Measurements from ENCODE around the gene CAPN11. TPM values are rescaled to one million over a fixed set of nuclear protein-coding genes. Genes with fewer than 3 reads are reported as not detected.

CAPN11 gene
- total RNA-seq, 1 experiment from 2014 or later, result not detected

DNA sequence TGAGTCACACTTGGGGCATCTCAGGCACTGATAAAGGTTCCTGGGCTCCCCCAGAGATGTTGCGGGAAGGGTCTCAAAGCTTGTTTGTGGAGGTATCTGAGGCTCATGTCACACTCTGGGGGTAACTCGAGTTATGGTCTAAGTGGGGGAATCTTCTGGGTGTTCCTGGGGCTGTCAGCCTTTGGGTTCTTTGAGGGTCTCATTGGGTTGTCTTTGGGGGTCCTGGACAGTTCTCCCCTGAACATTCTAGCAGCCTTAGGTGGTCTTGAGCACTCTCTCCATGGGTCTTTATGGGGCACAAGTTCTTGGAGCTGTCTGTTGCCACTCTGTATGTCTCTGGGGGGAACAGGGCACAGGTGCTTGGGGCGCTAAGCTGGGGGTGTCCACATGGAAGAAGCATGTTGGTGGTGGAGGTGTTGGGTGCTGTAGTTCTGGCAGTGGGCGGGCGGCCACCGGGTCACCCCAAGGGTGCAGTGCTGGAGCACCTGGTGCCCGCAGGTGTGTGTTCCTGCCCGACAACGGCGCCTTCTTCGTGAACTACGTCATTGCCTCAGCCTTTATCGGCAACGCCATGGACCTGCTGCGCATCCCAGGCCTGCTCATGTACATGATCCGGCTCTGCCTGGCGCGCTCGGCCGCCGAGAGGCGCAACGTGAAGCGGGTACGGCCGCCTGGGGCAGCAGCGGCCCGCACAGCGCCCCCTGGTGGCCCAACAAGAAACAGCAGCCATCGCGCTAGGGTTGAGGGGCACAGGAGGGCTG, 7.1 kb upstream of the CAPN11 start:
- no peak overlapping the region for H2AFZ ChIP-seq (ENCODE audit: low read length)
- DNase-seq, result peak; percentile 70
- H3K4me1 ChIP-seq (ENCODE audit: insufficient read depth, low read length), result no peaks in the 10 kb centered on the region
- H3K4me3 ChIP-seq (ENCODE audit: low read length), result no peak overlapping the region
- no peaks in the 10 kb centered on the region for H3K9me2 ChIP-seq (replicated peaks; ENCODE audit: low read length)
- H3K79me2 ChIP-seq (ENCODE audit: low read length), result no peaks in the 10 kb centered on the region
- no peak overlapping the region for H3K27ac ChIP-seq (ENCODE audit: low read length)
- POLR2A ChIA-PET (ENCODE audit: unreplicated experiment), result no interaction called here
- no peaks in the 10 kb centered on the region for H3F3A ChIP-seq (ENCODE audit: low read length, unreplicated experiment)
- H3K27me3 ChIP-seq (ENCODE audit: low read length), result no peaks in the 10 kb centered on the region
- BruUV-seq (replicated peaks), result no TSS peak
- CTCF ChIA-PET, result interaction anchor here (0.6 kb wide), 1 partner anchor 55 kb away, joined by 3 read pairs; no protein-coding TSS in a partner anchor
- TF ChIP-seq EZH2phosphoT487 (IDR thresholded peaks at IDR 0.05; ENCODE audit: borderline replicate concordance, low read length) (no peak), EZH2 (IDR thresholded peaks at IDR 0.05; ENCODE audit: low read length, unreplicated experiment) (no peak)
- TF ChIP-seq, protein P1, sequence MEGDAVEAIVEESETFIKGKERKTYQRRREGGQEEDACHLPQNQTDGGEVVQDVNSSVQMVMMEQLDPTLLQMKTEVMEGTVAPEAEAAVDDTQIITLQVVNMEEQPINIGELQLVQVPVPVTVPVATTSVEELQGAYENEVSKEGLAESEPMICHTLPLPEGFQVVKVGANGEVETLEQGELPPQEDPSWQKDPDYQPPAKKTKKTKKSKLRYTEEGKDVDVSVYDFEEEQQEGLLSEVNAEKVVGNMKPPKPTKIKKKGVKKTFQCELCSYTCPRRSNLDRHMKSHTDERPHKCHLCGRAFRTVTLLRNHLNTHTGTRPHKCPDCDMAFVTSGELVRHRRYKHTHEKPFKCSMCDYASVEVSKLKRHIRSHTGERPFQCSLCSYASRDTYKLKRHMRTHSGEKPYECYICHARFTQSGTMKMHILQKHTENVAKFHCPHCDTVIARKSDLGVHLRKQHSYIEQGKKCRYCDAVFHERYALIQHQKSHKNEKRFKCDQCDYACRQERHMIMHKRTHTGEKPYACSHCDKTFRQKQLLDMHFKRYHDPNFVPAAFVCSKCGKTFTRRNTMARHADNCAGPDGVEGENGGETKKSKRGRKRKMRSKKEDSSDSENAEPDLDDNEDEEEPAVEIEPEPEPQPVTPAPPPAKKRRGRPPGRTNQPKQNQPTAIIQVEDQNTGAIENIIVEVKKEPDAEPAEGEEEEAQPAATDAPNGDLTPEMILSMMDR (conservative IDR thresholded peaks at IDR 0.05; ENCODE audit: low read depth, low read length), result peak; percentile 98
- intact Hi-C loops (cut with micrococcal nuclease), result loop anchor here (1.0 kb wide), 2 partner anchors 51 to 55 kb away; no protein-coding TSS in a partner anchor
- no peaks in the 10 kb centered on the region for H4K20me1 ChIP-seq (ENCODE audit: low read length)
- no peak overlapping the region for H3K4me2 ChIP-seq (ENCODE audit: low read length)
- no peak overlapping the region for H3K9ac ChIP-seq (ENCODE audit: low read length)
- peaks cover 7% of the 10 kb centered on the region for H3K36me3 ChIP-seq (ENCODE audit: low read depth, low read length)
- no peaks in the 10 kb centered on the region for H3K9me3 ChIP-seq (ENCODE audit: low read length)
- peak; percentile 85 for ATAC-seq

DNA sequence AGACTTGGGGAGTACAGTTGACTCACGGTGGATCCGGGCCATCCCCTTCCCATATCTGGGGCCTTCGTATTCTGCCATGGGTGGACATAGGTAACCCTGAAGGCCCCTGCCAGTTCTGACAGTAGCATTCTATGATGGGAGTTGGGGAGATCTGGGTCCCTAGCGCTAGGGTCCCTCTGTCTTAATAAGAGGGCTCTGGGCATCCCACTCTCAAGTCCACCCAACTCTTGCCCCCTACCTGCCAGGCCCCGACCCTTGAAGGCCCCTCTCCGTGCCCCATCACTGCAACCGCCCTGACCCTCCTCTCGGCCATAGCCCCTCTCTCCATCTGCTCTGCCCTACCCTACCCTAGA, 6.5 kb upstream of the CAPN11 start:
- Histone ChIP-seq H3K27ac (ENCODE audit: low read length) (no peak overlapping the region), H3K4me1 (ENCODE audit: insufficient read depth, low read length) (no peaks in the 10 kb centered on the region), H3K4me2 (ENCODE audit: low read length) (no peak overlapping the region), H3K9me2 (replicated peaks; ENCODE audit: low read length) (no peaks in the 10 kb centered on the region), H3K79me2 (ENCODE audit: low read length) (no peaks in the 10 kb centered on the region), H3K36me3 (ENCODE audit: low read depth, low read length) (peaks cover 7% of the 10 kb centered on the region), H3K4me3 (ENCODE audit: low read length) (no peak overlapping the region), H3K9ac (ENCODE audit: low read length) (no peak overlapping the region), H3K27me3 (ENCODE audit: low read length) (no peaks in the 10 kb centered on the region), H2AFZ (ENCODE audit: low read length) (no peak overlapping the region), H3K9me3 (ENCODE audit: low read length) (no peaks in the 10 kb centered on the region), H3F3A (ENCODE audit: low read length, unreplicated experiment) (no peaks in the 10 kb centered on the region), H4K20me1 (ENCODE audit: low read length) (no peaks in the 10 kb centered on the region)
- no TSS peak for BruUV-seq (replicated peaks)
- no peak for ATAC-seq
- intact Hi-C loops (cut with micrococcal nuclease), result no loop called here
- no peak for DNase-seq
- ChIA-PET POLR2A (ENCODE audit: unreplicated experiment) (no interaction called here), CTCF (no interaction called here)
- TF ChIP-seq, protein P1 (conservative IDR thresholded peaks at IDR 0.05; ENCODE audit: low read depth, low read length), result no peak; the same call in 1 of the 2 replicates
- TF ChIP-seq EZH2phosphoT487 (IDR thresholded peaks at IDR 0.05; ENCODE audit: borderline replicate concordance, low read length) (no peak), EZH2 (IDR thresholded peaks at IDR 0.05; ENCODE audit: low read length, unreplicated experiment) (no peak)

DNA sequence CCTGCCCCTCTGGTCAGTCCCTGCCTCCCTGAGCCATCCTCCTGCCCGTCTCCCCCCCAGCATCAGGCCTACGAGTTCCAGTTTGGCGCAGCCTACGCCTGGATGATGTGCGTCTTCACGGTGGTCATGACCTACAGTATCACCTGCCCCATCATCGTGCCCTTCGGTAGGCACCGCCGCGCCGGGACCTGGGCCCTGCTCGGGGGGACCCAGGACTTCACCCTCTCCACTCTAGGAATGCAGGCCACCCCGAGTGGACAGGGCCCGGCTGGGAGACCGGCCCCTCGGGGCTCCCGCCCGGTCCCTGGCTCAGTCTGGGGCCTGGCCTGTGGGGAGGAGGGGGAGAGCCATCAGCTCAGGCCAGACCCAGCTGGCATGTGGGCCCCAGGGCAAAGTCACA, 6.1 kb upstream of the CAPN11 start:
- H3K36me3 ChIP-seq (ENCODE audit: low read depth, low read length), result peaks cover 7% of the 10 kb centered on the region
- intact Hi-C loops (cut with micrococcal nuclease), result no loop called here
- H3F3A ChIP-seq (ENCODE audit: low read length, unreplicated experiment), result no peaks in the 10 kb centered on the region
- no peak overlapping the region for H3K4me3 ChIP-seq (ENCODE audit: low read length)
- DNase-seq (no peak), ATAC-seq (no peak)
- H3K79me2 ChIP-seq (ENCODE audit: low read length), result no peaks in the 10 kb centered on the region
- no peak for TF ChIP-seq EZH2phosphoT487 (IDR thresholded peaks at IDR 0.05; ENCODE audit: borderline replicate concordance, low read length)
- TF ChIP-seq EZH2 (IDR thresholded peaks at IDR 0.05; ENCODE audit: low read length, unreplicated experiment), result no peak
- TF ChIP-seq, protein P1 (conservative IDR thresholded peaks at IDR 0.05; ENCODE audit: low read depth, low read length), result no peak
- no peaks in the 10 kb centered on the region for H3K4me1 ChIP-seq (ENCODE audit: insufficient read depth, low read length)
- no peak overlapping the region for H3K4me2 ChIP-seq (ENCODE audit: low read length)
- POLR2A ChIA-PET (ENCODE audit: unreplicated experiment), result no interaction called here
- H4K20me1 ChIP-seq (ENCODE audit: low read length), result no peaks in the 10 kb centered on the region
- no peaks in the 10 kb centered on the region for H3K9me2 ChIP-seq (replicated peaks; ENCODE audit: low read length)
- H3K9ac ChIP-seq (ENCODE audit: low read length), result no peak overlapping the region
- no TSS peak for BruUV-seq (replicated peaks)
- no peak overlapping the region for H2AFZ ChIP-seq (ENCODE audit: low read length)
- H3K27ac ChIP-seq (ENCODE audit: low read length), result no peak overlapping the region
- H3K27me3 ChIP-seq (ENCODE audit: low read length), result no peaks in the 10 kb centered on the region
- H3K9me3 ChIP-seq (ENCODE audit: low read length), result no peaks in the 10 kb centered on the region
- CTCF ChIA-PET, result no interaction called here
